ENCODE measurements around the gene HS6ST3.

HS6ST3 gene

DNA sequence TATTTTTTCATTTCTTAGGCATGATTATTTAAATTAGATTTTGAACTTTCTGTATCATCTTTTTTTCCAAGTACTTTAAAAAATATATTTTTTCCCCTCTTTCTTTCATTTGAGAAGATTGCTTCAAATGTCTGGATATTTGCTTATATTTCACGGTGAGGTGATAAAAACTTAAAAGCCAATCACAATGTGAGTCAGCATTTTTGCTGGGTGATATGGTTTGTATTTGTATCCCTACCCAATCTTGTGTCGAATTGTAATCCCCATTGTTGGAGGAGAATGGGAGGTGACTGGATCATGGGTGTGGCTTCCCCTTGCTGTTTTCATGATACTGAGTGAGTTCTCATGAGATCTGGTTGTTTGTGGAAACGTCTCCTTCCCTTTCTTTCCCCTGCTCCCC is 583.9 kb downstream of the HS6ST3 start:
- no peak for DNase-seq

DNA sequence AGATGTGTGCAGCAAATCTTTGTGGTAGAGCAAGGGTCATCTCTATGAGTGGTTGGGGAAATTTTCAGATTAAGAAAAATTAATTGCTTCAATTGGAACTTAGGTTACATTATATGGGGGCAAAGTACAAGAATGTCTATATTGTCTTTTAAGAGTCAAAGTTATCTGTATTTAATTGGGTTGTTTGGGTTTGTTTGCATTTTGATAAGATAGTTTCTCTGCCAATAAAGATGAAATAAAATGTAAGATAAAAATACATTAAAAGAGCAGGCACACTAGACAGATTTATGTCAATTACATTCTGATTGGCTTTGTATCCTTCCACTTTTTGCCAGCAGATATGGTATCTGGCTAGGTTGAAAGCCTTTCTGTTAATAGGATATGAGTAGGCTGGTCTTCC is 587.1 kb downstream of the HS6ST3 start:
- DNase-seq = no peak

DNA sequence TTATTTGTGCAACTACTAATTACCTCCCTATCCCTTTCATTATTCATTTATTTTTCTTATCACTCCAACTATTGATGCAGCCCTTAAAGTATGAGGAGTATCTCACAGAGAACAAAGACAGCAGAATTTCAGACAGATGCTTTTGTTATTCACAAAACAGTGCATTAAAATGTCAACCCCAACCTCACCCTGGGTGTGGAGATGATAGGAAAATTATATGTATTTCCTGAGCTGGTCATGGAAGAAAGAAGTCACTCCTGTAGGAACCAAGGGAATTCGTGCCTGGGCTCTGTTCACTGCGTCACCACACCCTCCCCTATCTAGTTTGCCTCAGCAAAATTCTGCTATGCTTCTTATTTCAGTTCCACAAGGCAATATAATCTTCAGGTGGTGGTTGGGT is 588.9 kb downstream of the HS6ST3 start:
- no peak for DNase-seq

DNA sequence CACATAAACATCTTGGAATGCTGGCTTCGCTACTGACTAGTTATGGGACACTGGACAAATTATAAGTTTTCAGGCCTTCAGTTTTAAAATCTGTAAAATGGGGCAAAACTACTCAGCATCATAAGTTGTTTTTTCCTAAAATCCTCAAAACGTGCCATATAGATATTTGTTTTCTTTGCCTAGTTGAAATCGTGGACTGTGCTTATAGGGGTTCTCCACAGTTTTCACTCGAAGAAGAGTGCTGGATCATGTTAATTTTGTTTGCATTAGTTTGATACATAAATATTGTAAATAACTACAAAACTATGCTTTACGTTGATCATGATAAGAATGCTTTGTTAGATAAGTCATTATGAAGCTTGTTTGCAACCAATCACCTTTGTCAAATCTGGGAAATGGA is 591.0 kb downstream of the HS6ST3 start:
- no peak for DNase-seq

DNA sequence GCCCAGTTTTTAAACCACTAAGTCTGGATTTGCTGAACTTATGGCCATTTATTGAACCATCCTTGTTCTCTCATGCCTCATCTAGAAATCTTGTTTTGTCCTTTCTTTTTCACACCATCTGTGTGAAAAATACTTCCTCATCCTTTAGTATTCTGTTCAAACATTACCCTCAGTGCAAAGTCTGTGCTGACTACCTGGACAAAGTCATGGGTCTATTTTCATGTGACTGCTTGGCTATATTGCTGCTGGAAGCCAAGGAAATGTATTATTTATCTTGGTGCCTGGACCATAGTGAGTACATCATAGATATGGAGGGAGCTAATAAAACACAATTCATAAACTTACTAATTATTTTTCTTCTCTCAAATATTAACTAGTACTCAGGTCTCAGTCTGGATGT is 591.9 kb downstream of the HS6ST3 start:
- no peak for DNase-seq

DNA sequence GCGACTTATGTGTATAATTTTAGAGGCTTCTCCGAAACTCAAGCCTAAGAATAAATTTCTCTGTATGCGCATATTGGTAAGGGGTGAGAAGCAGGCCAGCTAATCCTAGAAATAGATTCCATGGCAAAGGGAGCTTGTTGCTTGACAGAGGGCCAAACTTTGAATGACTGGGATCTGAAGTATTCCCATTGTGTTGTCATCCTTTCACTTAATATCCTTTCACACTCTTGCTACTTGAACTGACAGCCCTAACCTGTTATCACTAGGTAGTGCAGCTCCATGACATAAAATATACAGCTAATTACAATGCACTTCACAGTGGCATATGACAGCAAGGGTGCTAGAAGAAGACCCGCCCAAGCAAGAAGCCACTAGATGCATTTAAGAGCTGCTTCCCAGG is 594.6 kb downstream of the HS6ST3 start:
- DNase-seq = no peak

DNA sequence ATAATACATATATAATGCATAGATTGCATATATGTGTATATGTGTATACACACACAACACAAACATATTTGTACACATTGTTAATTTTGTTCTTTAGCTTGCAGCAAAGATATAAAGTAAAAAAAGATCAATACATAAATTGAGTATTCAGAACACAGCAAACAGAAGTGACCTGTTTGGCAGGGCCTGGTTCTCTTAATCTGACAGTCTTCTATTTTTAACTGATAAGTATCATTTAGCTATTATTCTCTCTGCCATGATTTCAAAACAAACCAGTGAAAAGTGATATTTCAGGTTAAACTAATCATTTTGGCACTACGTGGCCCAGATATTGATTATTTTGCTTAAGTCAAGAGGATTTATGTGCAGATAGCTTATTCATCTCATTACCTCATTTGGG is 595.0 kb downstream of the HS6ST3 start:
- DNase-seq = no peak

DNA sequence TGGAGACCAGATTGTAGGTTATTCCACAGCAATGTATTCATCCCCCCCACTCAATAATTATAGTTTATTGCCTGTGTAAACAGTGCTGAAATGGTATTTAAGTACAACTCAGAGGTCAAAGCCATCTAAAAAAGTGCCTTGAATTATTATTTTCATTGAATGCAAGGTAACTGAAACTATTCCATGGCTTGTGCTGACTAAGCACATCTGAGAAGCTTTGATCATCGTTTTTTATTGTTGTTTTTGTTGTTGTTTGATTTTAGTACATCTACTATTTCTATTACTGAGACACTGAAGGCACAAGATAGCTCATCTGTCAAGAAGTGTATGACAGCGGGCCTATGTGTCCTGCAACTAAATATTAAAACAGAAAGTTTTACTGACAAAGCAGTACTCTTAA is 596.4 kb downstream of the HS6ST3 start:
- no peak for DNase-seq

DNA sequence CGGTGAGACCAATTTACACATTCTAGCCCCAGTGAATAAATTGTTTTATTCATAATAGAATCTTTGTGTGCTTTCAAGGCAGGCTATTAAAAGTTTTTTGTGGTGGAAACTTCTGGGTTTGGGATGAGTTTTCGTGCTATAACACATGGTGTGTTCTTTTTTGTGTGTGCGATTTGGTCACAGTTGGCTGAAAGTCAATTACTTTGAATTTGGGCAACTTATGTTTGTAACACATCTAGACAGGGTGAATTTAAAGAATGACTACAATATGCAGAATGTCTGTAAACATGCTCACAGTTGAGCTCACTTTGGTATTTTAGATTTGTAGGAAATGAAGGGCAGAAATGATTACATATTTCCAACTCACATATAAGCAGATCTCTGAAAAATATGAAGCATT is 597.3 kb downstream of the HS6ST3 start:
- DNase-seq = no peak

DNA sequence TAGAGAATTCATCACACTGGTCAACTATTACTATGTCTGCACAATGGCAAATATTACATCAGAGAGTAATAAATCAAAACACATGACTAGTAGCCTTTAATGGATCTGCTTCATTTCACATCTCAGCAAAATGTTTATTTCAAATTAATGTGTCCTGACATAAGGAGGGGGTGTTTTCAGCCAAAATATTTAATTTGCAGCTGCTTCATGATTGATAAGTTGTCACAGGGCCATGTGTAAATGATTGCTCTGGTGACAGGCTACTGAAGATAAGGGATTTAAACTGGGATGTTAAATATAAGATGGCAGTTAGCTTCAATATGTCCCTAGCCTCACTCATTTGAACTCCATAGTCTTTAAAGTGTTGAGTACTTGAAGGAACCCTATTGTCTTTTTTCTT is 601.1 kb downstream of the HS6ST3 start:
- DNase-seq = no peak

DNA sequence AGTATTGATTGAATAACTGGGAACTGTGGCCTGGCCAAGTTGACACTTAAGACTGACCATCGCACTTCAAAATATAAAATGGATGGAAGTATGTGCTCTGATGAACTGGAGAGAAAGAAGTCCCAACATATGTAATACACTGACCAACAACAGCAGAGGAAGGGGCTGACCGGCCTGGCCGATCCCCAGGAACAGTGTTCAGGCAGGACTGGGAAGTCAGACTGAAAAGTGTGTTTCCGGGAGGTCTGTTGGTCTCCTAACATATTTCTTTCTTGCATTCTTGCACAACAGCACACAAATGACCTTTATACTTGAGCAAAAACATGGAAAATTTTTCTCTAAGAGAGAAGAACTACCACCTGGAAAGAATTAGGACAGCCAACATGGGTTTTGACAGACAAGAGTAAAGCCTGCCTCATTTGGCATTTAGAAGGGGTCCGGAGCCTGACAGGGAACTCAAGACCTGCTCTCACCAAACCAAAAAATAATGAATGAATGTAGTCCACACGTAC is 606.5 kb downstream of the HS6ST3 start:
- DNase-seq = no peak

DNA sequence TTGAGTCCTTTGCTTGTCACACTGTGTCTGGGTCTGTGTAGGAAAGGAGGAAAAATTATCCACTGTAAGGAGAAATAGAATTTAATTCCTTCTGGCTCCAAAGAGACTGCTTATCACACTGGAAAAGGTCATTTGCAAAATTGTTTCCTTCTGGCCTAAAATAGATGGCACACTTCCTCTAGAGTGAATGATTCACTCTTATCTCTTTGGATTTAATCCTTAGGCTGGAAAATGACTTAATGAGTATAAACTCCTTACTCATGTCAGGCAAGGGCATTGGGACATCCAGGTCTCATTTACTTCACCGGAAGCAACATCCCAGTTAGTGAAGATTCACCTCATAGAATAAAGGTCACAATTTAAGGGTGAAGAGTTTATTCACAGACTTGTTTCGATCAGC is 610.8 kb downstream of the HS6ST3 start:
- DNase-seq = no peak

DNA sequence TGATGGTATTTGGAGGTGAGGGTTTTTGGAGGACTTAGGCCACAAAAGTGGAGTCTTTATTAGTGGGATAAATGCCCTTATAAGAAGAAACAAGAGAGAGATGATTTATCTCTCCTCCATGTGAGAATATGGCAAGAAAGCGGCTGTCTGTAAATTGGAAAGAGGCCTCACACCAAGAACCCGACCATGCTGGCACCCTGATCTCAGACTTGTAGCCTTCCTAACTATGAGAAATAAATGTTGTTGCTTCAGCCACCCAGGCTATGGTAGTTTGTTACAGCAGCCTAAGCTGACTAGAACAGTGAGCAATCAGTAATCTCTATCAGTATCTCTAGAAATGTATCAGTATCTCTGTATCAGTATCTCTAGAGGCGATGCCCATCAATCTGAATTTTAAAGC is 617.2 kb downstream of the HS6ST3 start:
- DNase-seq = no peak

DNA sequence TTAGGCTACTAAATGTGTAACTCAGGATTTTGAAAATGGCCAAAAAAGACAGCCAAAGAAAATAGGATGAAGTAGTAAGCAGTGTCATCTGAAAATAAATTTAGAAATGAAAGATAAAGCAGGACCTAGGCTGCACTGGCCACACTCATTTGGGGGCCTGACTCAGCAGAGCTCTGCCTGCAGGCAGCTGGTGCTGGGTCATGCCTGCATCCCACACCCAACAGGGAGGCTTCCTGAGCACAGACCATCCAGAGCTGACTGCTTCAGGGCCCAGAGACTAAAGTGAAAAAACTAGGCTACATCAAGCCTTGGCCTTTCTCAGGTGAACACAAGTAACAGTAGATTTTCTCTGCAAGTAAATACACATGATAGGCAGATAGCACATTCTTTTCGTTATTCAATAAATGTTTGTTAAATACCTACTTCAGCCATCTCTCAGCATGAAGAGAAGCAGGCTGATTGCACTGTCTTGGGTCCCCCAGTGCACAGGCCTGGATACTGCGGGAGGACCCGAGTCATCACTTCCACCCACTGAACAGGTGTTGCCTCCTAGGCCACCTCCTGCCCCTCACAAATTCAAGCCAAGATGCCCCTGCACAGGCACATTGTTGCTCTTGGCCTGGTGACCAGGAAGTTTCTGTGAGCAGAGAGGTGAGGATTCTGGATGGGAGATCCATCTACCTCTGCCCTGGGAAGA is 620.4 kb downstream of the HS6ST3 start:
- DNase-seq = no peak

DNA sequence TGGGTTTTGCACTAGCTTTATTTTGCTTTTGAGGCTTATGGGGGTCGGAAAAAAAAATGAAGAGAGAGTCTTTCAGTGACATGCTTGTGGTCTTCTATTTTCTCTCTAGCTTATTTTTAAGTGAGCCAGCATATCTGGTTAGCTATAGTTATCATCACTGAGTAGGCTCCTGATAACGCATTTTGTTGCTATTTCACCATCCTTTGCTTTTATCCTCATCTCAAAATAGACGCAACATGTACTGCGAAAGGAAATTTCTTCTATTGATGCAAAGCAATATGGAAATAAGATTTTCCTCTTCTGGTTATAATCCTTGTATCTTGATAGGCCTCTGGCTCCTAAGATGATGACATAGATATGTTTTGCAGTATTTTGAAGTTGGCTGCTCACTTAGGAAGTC is 630.5 kb downstream of the HS6ST3 start:
- no peak for DNase-seq

DNA sequence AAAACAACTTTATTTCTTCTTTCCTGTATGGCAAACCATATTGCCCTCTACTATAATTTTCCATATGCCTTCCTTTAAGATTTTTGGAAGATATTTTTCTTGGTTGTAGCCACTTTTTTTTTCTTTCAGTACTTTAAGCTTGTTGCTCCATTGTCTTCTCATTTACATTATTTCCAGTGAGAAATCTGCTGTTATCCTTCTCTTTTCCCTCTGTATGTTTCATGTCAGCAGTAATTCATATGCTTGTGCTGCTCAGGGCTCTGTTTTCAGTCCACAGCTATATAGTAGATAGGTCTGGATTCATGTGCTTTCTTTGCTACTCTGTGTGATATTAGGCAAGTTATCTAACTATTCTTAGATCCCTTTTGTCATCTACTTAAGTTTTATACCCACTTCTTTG is 636.7 kb downstream of the HS6ST3 start:
- DNase-seq = no peak

DNA sequence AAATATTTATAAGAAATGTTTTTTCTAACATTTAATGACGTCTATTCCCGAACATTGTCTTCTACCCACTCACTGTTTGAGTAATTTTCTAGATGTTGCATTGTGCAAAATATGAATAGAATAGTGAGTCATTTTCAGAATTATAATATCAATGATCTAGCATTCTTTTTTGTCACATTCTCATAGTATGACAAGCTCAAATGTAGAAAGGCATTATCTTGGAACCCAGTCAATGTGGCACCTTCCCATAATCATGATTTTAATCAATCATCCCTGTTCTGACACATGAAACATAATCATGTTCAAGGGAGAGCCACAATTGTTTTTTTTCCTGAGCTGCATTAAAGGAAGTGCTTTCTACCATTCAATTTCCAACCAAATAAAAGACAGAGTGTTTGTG is 638.6 kb downstream of the HS6ST3 start:
- no peak for DNase-seq

DNA sequence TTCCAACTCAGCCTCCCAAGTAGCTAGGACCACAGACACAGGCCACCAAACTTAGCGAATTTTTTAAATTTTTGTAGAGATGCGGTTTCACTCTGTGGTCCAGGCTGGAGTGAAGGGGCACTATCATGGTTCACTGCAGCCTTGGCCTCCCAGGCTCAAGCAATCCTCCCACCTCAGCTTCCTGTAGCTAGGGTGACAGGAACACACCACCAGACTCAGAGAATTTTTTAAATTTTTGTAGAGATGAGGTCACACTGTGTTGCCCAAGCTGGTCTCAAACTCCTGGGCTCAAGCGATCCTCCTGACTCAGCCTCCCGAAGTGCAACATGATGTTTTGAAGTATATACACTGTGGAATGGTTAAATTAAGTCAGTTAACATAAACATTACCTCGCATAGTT is 640.8 kb downstream of the HS6ST3 start:
- no peak for DNase-seq

DNA sequence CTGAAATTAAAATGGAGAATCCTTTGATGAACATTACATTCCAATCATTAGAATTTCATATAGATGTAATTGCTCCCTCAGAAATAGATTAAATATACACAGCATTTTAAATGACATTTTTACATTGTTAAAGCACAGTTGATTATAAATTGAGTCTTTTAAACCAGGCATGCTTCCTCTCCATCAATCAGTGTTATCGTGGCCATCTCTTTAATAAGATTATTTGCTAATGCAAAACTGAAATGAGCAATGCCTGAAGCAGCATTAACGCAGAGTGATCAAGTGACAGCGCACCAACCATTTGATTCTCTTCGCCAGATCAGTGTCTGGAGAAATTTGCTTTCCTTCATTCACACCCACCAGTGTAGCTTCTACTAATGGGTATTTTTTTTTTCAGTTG is 644.6 kb downstream of the HS6ST3 start:
- DNase-seq = no peak

DNA sequence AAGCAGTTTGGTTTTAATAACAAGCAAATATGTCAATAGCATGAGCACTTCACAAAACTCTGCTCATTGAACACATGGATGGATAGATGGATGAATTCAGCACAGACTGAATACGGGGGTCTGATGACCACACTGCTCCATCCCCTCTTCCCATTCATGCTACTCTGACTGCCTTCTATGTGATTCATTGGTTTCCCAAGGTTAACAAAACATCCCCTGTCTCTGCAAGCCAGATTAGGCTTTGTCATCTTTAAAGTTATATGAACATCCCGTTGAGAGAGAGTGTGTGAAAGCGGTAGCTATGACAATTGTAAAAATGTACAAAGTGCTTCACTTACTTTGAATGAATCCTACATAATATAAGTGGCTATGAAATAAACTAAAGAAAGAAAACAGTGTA is 651.9 kb downstream of the HS6ST3 start:
- DNase-seq = no peak

DNA sequence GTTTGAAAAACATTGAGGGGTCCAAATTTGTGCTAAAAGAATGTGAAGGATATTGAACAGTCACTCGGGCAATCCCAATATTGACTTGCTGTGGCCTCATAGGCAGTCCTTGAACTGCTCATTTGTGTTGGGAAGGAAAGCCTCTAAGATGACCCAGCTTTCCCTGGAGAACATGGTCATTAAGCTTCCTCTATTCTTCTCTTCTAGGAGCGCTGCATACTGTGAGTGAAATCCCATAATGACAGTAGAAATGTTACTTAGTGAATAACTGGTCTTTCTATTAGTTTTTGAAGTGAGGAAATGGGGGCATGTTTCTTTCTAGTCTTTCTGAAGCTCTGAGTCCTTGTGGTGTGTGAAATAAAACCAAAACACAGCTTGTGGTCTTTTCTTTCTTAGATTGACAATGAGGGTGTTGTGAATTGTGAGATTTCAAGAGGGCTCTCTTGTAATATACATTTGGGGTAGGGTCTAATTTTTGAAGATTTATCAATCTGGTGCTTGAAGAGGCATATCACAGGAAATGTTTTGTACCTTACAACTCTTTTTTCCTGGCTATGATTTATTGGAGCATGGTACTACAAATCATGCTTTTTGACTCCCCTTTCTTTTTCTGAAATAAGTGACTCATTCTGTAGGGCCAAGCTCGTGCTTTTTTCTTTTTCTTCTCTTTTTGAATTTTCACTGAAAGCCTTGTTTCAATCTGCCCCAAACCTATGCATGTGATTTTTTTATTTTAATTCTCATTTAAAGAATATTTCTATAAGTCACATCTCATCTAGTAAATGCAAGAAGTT is 653.6 kb downstream of the HS6ST3 start:
- DNase-seq = no peak

DNA sequence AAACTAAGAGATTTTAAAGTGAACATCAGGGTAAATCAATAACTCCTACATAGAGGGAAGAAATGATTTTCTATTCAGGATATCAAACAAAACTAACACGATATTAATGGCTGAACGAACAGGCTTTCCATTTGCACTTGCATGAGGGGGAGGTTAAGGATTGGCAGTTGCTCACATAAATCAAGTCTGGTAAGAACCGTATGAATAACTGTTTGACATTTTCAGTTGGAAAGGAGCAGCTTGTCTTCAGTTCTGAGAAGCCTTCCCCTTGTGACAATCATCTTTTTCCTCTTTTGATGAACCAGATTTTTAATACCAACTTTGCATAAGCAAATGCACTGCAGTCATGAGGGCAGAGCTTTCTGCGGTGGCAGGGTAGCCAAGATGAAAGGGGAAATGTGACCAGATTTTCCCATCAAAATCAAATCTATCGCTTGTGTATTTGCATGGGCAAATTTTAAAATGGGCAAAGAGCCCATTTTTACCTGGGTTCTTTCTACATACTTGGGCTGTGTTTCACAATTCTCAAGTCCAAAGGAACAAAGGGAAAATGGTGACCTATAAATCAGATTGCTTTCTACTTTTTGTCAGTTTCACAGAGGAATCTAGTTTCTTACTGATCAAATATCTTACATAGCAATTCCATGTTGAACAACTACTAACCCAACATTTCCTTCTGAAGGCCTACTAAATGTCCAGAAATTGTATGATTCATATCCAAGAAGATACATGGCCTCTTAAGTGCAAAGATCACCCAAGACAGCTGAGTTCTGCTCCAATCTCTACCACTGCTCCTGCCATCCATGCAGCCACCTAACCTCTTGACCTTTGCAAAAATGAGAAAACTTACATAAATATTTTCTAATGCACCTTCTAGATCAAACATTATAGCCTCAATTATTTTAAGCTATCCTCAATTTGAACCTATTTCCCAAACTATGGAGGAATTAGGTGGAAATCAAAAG is 654.7 kb downstream of the HS6ST3 start:
- DNase-seq = no peak

DNA sequence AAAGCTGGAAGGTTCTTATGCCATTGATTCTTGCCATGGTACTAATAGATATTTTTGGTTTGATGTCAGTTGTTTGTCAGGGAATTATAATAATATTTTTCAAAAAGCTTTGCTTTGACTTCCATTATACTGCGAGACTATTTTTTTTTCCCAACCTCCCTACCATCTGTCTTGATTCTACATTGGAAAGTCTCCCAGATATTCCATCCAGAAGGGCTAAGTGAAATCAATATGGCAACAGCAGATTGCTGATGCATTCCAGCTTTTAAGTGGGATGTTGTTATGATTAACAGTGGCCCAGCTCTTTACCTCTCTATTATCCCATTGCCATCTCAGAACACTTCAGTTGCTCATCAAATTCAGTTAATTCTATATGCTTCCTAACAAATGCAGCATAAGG is 657.0 kb downstream of the HS6ST3 start:
- no peak for DNase-seq

Data from activated T-cell treated with anti-CD3 and anti-CD28 coated beads, Interleukin-2, amount 50 U/mL, for 1 hour (primary cell).